ENCODE measurements around the gene ICA1.

ICA1 gene

GRCh38 chr7:8157296-8157695, 104.7 kb downstream of the ICA1 start:
- DNase-seq: no peak

GRCh38 chr7:8155836-8156235, 106.1 kb downstream of the ICA1 start:
- DNase-seq: no peak

- no peak for DNase-seq
Observed at GRCh38 chr7:8154272-8154671, 107.7 kb downstream of the ICA1 start.

- DNase-seq: no peak
Observed at GRCh38 chr7:8152489-8153192, 109.3 kb downstream of the ICA1 start.

- no peak for DNase-seq
Observed at GRCh38 chr7:8151161-8151725, 110.7 kb downstream of the ICA1 start.

- DNase-seq: no peak
Observed at GRCh38 chr7:8149222-8149621, 112.7 kb downstream of the ICA1 start.

- no peak for DNase-seq
Observed at GRCh38 chr7:8147760-8148463, 114.1 kb downstream of the ICA1 start.

GRCh38 chr7:8146788-8147413, 115.1 kb downstream of the ICA1 start:
- DNase-seq: no peak

- no peak for DNase-seq
Observed at GRCh38 chr7:8146106-8146787, 115.7 kb downstream of the ICA1 start.

- no peak for DNase-seq
Observed at GRCh38 chr7:8144856-8145255, 117.1 kb downstream of the ICA1 start.

GRCh38 chr7:8143151-8143874, 118.7 kb downstream of the ICA1 start:
- no peak for DNase-seq

GRCh38 chr7:8142477-8142876, 119.5 kb downstream of the ICA1 start:
- no peak for DNase-seq

GRCh38 chr7:8141070-8141469, 120.9 kb downstream of the ICA1 start:
- DNase-seq: no peak

GRCh38 chr7:8136051-8136730, 125.8 kb downstream of the ICA1 start:
- DNase-seq: no peak

GRCh38 chr7:8135417-8135816, 126.5 kb downstream of the ICA1 start:
- DNase-seq: no peak

- no peak for DNase-seq
Observed at GRCh38 chr7:8134089-8134733, 127.8 kb downstream of the ICA1 start.

- DNase-seq: no peak
Observed at GRCh38 chr7:8133188-8133848, 128.6 kb downstream of the ICA1 start.

- no peak for DNase-seq
Observed at GRCh38 chr7:8131694-8132605, 130.0 kb downstream of the ICA1 start.

GRCh38 chr7:8130663-8131062, 131.3 kb downstream of the ICA1 start:
- DNase-seq: no peak

- DNase-seq: no peak
Observed at GRCh38 chr7:8129318-8129659, 132.7 kb downstream of the ICA1 start.
